ENCODE data around the gene USP7. TPM values are rescaled to one million over a fixed set of nuclear protein-coding genes. Genes with fewer than 3 reads are reported as not detected.
"Not testable (repeated sequence)": the region's sequence is repeated elsewhere in the genome, so short reads cannot be mapped to it uniquely, and the experiment has no call there.

USP7 gene
- total RNA-seq: 57.2 and 69.3 TPM in 2 replicates
- polyA plus RNA-seq (2012): 38.3 TPM

GRCh38 chr16:8963821-8964441, at the start of gene USP7:
Gene USP7, minus strand, starts transcription at chr16:8963906. Its CDS starts 621 bp downstream, at chr16:8963285.
- DNase-seq (ENCODE audit: low read depth): peak; percentile 92

- DNase-seq (ENCODE audit: low read depth): no peak
Observed at GRCh38 chr16:9013508-9013864, 49.8 kb upstream of the USP7 start.

DNA sequence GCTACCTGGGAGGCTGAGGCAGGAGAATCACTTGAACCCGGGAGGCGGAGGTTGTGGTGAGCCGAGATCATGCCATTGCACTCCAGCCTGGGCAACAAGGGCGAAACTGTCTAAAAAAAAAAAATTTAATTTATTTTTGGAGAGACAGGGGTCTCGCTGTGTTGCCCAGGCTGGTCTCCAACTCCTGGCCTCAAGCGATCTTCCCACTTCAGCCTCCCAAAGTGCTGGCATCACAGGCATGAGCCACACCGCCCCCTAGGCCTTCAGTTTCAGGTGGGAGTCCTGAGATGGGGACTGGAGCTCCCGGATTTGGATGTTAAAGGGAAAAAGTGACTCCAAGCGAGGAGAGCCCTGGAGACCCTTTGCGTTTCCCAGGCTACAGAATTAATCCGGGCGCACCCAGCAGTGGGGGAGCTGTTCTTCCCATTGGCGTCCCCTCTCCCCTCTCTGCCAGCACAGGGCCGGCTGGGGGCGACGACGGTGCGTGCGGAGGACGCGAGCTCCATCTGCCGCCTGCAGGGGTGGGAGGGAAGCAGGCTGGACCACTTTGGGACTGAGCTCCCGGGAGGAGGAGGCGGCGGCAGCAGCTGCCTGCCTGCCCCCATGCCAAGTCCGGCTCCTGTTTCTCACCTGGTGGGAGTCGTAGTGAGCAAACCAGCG, 49.3 kb upstream of the USP7 start:
- no peak for DNase-seq (ENCODE audit: low read depth)

GRCh38 chr16:9012330-9012729, 48.6 kb upstream of the USP7 start:
- no peak for DNase-seq (ENCODE audit: low read depth)

GRCh38 chr16:9008601-9009260, 45.0 kb upstream of the USP7 start:
- peak; percentile 70 for DNase-seq (ENCODE audit: low read depth)

GRCh38 chr16:9007177-9007794, 43.6 kb upstream of the USP7 start:
- DNase-seq (ENCODE audit: low read depth): no peak

- DNase-seq (ENCODE audit: low read depth): no peak
Observed at GRCh38 chr16:9004183-9004582, 40.5 kb upstream of the USP7 start.

DNA sequence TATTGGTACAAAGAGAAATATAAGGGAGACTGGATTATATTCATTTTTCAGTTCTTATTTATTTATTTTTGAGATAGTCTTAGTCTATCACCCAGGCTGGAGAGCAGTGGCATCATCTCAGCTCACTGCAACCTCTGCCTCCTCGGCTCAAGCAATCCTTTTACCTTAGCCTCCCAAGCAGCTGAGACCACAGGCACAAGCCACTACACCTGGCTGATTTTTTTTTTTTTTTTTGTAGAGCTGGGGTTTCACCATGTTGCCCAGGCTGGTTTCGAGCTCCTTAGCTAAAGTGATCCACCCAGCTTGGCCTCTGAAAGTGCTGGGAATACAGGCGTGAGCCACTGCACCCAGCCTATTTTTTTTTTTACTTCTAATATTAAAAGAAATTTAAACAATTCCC, 40.1 kb upstream of the USP7 start:
- DNase-seq (ENCODE audit: low read depth): no peak

DNA sequence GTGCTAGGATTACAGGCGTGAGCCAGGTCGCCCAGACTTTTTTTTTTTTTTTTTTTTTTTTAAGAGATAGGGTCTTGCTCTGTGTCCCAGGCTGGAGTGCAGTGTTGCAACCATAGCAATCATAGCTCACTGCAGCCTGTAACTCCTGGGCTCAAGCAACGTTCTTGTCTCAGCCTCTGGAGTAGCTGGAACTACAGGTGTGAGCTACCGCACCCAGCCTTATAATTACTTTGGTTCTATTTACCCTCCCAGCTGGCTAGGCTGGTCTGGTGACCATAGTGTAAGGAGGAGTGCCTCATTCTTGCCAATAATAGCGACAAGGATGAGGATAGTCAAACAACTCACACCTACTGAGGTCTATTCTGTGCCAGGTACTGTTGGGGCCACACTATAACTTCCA, 39.6 kb upstream of the USP7 start:
- no peak for DNase-seq (ENCODE audit: low read depth)

- no peak for DNase-seq (ENCODE audit: low read depth)
Observed at GRCh38 chr16:9002042-9002441, 38.3 kb upstream of the USP7 start.

DNA sequence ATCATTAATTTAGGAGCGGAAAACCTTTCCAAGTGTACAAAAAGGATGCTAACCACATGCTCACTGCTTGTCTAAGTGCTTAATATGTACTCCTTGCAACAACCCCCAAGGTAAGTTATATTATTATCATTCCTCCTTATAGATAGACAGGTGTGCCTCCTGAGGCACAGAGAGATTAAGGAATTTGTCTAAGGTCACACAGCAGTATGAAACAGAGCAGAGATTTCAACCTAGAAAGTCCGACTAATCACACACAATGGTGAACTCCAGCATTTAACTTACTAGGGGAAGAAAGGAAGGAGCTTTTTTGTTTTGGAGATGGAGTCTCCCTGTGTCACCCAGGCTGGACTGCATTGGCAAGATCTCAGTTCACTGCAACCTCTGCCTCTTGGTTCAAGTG, 37.0 kb upstream of the USP7 start:
- no peak for DNase-seq (ENCODE audit: low read depth)

- DNase-seq (ENCODE audit: low read depth): no peak
Observed at GRCh38 chr16:8999800-9000199, 36.1 kb upstream of the USP7 start.

DNA sequence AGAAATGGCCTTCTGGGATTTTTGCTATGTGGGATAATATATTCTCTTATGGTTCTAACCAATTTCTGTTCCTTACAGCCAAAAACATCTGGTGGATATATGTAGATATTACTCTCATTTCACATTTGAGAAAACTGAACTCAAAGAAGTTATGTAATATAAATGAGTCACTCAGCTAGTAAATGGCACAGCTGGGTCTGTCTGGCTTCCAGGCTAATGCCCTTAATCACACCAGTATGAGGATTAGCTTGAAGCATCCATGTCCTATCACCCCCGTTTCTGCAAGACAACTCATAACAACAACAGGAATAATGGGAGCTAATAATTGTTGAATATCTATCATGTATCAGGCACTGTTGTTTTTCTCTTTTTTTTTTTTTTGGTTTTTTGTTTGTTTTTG, 34.4 kb upstream of the USP7 start:
- peak; percentile 48 for DNase-seq (ENCODE audit: low read depth)

- DNase-seq (ENCODE audit: low read depth): no peak
Observed at GRCh38 chr16:8996891-8997290, 33.2 kb upstream of the USP7 start.

DNA sequence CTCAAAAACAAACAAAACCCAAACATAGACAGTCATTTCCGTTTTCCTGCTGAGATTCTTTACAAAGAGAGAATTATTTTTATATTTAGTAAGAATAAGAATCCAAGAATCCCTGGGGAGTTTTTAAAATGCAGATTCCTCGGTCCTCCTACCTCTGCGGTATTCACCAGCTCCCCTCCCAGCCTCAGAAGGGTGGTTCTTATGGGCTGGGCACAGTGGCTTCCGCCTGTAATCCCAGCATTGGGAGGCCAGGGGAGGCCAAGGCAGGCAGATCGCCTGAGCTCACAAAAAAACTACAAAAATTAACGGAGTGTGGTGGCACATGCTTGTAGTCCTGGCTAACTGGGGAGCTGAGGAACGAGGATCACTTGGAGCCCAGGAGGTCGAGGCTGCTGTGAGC, 26.7 kb upstream of the USP7 start:
- no peak for DNase-seq (ENCODE audit: low read depth)

GRCh38 chr16:8989099-8989878, 25.6 kb upstream of the USP7 start:
- no peak for DNase-seq (ENCODE audit: low read depth)

GRCh38 chr16:8986818-8987191, 23.1 kb upstream of the USP7 start:
- DNase-seq (ENCODE audit: low read depth): no peak

DNA sequence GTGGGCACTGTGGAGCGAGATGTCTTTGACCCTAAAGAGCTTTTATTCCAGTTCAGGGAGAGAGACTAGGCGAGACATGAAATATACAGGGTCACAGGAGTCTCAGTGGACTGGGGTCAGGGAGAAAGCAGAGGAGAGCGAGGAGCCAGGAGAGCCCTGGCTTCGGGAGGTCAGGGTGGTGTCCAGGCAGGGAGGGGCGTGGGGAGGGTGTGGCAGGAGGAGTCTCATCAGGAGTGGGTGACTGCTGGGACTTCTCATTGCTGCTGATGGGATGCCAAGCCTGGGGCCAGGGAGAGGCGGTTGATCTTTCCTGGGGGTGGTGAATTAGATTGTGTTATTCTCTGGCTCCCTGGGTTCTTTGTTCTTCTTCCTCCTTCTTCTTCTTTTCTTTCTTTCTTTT, 22.4 kb upstream of the USP7 start:
- DNase-seq (ENCODE audit: low read depth): no peak

GRCh38 chr16:8982816-8983215, 19.1 kb upstream of the USP7 start:
- no peak for DNase-seq (ENCODE audit: low read depth)

GRCh38 chr16:8981901-8982300, 18.2 kb upstream of the USP7 start:
- DNase-seq (ENCODE audit: low read depth): not testable (repeated sequence)

DNA sequence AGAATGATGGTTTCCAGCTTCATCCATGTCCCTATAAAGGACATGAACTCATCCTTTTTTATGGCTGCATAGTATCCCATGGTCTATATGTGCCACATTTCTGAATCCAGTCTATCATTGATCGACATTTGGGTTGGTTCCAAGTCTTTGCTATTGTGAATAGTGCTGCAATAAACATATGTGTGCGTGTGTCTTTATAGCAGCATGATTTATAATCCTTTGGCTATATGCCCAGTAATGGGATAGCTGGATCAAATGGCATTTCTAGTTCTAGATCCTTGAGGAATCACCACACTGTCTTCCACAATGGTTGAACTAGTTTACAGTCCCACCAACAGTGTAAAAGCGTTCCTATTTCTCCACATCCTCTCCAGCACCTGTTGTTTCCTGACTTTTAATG, 12.5 kb upstream of the USP7 start:
- DNase-seq (ENCODE audit: low read depth): not testable (repeated sequence)

GRCh38 chr16:8975039-8975438, 11.3 kb upstream of the USP7 start:
- no peak for DNase-seq (ENCODE audit: low read depth)
